K562 (cell line): ENCODE measurements around the gene ANK2. TPM values are rescaled to one million over a fixed set of nuclear protein-coding genes. Genes with fewer than 3 reads are reported as not detected.

Source experiments
- ATAC-seq: fragments of 200-7000 bp; cut with Tn5 transposase; 3 replicates; pipeline ENCODE4 v1.9.1; 2020; ENCODE audit warnings: moderate library complexity
- BruUV-seq: library from RNA; stranded (reverse); fragments of 400-500 nt; replicated peaks from 2 replicates; lab custom pipeline; 2021; lab: Mats Ljungman, UMichigan
- CTCF ChIA-PET: fragments of 300-600 bp; formaldehyde crosslinking; extraction: SDS; loops from one replicate; lab custom pipeline; 2021; ENCODE audit warnings: low intra/inter-chr PET ratio; lab: Yijun Ruan, JAX
- POLR2A ChIA-PET: fragments of 300-600, 350-650 bp; sonication (Branson Sonifier 250); formaldehyde crosslinking; extraction: SDS; loops from one replicate; lab custom pipeline; 2021; ENCODE audit warnings: antibody characterized with exemption, inconsistent platforms; lab: Yijun Ruan, JAX
- DNase-seq, 4 experiments: peaks; one replicate each; pipeline versions ENCODE4 v3.0.0 to v3.0.0-alpha.2; 2011 to 2018; ENCODE audit warnings: low spot score in 3 of 4, mixed read lengths in 3 of 4; ENCODE audit errors: extremely low read depth in 1 of 4
- FAIRE-seq: peaks from 2 replicates; lab custom pipeline; 2011; peaks lifted over from hg19 to GRCh38; lab: Jason Lieb, UNC
- H2AFZ ChIP-seq: 2 replicates; pipeline ENCODE4 v1.6.0; 2011; ENCODE audit warnings: low read depth, low read length, control low read depth, inconsistent platforms
- H3K27ac ChIP-seq: fragments of 200-600 bp; 3 replicates; pipeline ENCODE4 v1.8.0; 2011; ENCODE audit warnings: low read depth, mild to moderate bottlenecking, control low read depth, inconsistent platforms, low read length, moderate library complexity, mixed read lengths; ENCODE audit errors: extremely low read depth
- H3K27me3 ChIP-seq, 2 experiments: fragments of 300-600 bp in 1 of 2; 2 replicates in 1 of 2; 3 replicates in 1 of 2; pipeline versions ENCODE4 v1.6.0 to v1.8.0; 2011; ENCODE audit warnings: inconsistent platforms in 2 of 2, low read length in 2 of 2, mild to moderate bottlenecking in 1 of 2, mixed read lengths in 1 of 2, moderate library complexity in 1 of 2; ENCODE audit not compliant: control insufficient read depth in 2 of 2, insufficient read depth in 2 of 2
- H3K36me3 ChIP-seq: fragments of 300-600 bp; 3 replicates; pipeline ENCODE4 v1.8.0; 2011; ENCODE audit warnings: mild to moderate bottlenecking, low read length, inconsistent platforms; ENCODE audit not compliant: control insufficient read depth, insufficient read depth
- H3K4me1 ChIP-seq, 2 experiments: fragments of 200-600 bp in 1 of 2; replicated peaks in 1 of 2; 2 replicates in 1 of 2; 3 replicates in 1 of 2; pipeline versions ENCODE4 v1.5.1 to v1.8.0; 2011; ENCODE audit warnings: inconsistent platforms in 2 of 2, low read length in 2 of 2, mild to moderate bottlenecking in 1 of 2, mixed read lengths in 1 of 2, moderate library complexity in 1 of 2; ENCODE audit not compliant: control insufficient read depth in 2 of 2, insufficient read depth in 2 of 2
- H3K4me2 ChIP-seq: 2 replicates; pipeline ENCODE4 v1.6.1; 2011; ENCODE audit warnings: low read length, control low read depth, inconsistent platforms, mixed read lengths; ENCODE audit not compliant: insufficient read depth
- H3K4me3 ChIP-seq: fragments of 200-600 bp; sonication (generic), shearing (Covaris generic); 2 replicates; pipeline ENCODE4 v1.5.1; 2016; ENCODE audit warnings: control low read depth, inconsistent platforms
- H3K79me2 ChIP-seq: fragments of 200-600 bp; 3 replicates; pipeline ENCODE4 v1.8.0; 2011; ENCODE audit warnings: low read length, inconsistent platforms; ENCODE audit not compliant: control insufficient read depth, insufficient read depth
- H3K9ac ChIP-seq, 2 experiments: 2 replicates each; pipeline versions ENCODE4 v1.6.0 to v1.6.1; 2011; ENCODE audit warnings: low read depth in 2 of 2, low read length in 2 of 2, control low read depth in 1 of 2, inconsistent platforms in 1 of 2, mild to moderate bottlenecking in 1 of 2, mixed read lengths in 1 of 2; ENCODE audit not compliant: insufficient read depth in 1 of 2
- H3K9me1 ChIP-seq: one replicate; pipeline ENCODE4 v1.6.0; 2011; ENCODE audit warnings: inconsistent platforms, mild to moderate bottlenecking, low read length, moderate library complexity; ENCODE audit not compliant: control insufficient read depth, insufficient read depth
- H3K9me3 ChIP-seq: replicated peaks from 2 replicates; pipeline ENCODE4 v1.5.1; 2011; ENCODE audit warnings: low read depth, low read length, inconsistent platforms; ENCODE audit not compliant: control insufficient read depth, insufficient read depth
- H4K20me1 ChIP-seq: replicated peaks from 2 replicates; pipeline ENCODE4 v1.6.1; 2011; ENCODE audit warnings: low read length, inconsistent platforms, mixed read lengths; ENCODE audit not compliant: control insufficient read depth, insufficient read depth
- BMI1 ChIP-seq: fragments of 150-350 bp; IDR thresholded peaks from 2 replicates; pipeline ENCODE4 v1.6.1; 2014; ENCODE audit warnings: low read length
- CBX5 ChIP-seq: IDR thresholded peaks from 2 replicates; pipeline ENCODE4 v1.6.1; 2014; ENCODE audit warnings: low read depth, borderline replicate concordance
- CCAR2 ChIP-seq: fragments of 200-400 bp; formaldehyde crosslinking; IDR thresholded peaks from 2 replicates; pipeline ENCODE4 v1.6.1; 2017; ENCODE audit warnings: mild to moderate bottlenecking, low read depth, low read length
- HEY1 ChIP-seq: fragments of 250-450 bp; sonication (Bioruptor Pico); IDR thresholded peaks from 2 replicates; pipeline ENCODE4 v1.5.0; 2020; ENCODE audit warnings: mild to moderate bottlenecking, moderate library complexity, borderline replicate concordance
- MCM7 ChIP-seq, 2 experiments: fragments of 450-650 bp; IDR thresholded peaks; 2 replicates each; pipeline ENCODE4 v1.6.1; 2016 to 2018
- TCFL5 ChIP-seq: fragments of 250-450 bp; sonication (Bioruptor Pico); conservative IDR thresholded peaks from 2 replicates; pipeline ENCODE4 v1.6.1; 2021; ENCODE audit warnings: mild to moderate bottlenecking, moderate library complexity, matching md5 sums
- TFAM ChIP-seq: fragments of 250-450 bp; sonication (Bioruptor Pico); conservative IDR thresholded peaks from 2 replicates; pipeline ENCODE4 v1.5.0; 2021; ENCODE audit warnings: mild to moderate bottlenecking, moderate library complexity
- WGBS: fragments of 100-300 bp; shearing (Covaris generic); methylation state at CpG from one replicate; pipeline ENCODE4 v1.1.6; 2016; ENCODE audit warnings: low coverage, mixed read lengths; ENCODE audit not compliant: insufficient coverage; ENCODE audit errors: missing lambda C conversion rate; 5-methylcytosine and 5-hydroxymethylcytosine counted together
- in situ Hi-C: fragments of 300-500 bp; cut with MboI; formaldehyde crosslinking; loops from 4 replicates; pipeline ENCODE4 v1.15.0; 2018; ENCODE audit warnings: inconsistent platforms, mixed read lengths
- intact Hi-C: fragments of 100-400 bp; cut with micrococcal nuclease; formaldehyde crosslinking; loops from 2 replicates; pipeline ENCODE4 v1.14.2; 2022
- polyA plus RNA-seq, 8 experiments: library from polyadenylated mRNA; depleted of rRNA in 4 of 8; stranded (reverse) in 5 of 8; unstranded in 3 of 8; fragments of >200 nt; fragmentation: Nextera tagmentation in 2 of 8; fragmentation: Illumina TruSeq in 1 of 8; extraction: Ambion mirVana in 2 of 8; extraction: Trizol in 1 of 8; gene quantifications; 2 replicates each; pipeline versions ENCODE4 v1.2.1 to v1.2.3, GENCODE V29; 2011 to 2014; ENCODE audit warnings: inconsistent platforms in 1 of 8, missing spikeins in 1 of 8
- total RNA-seq, 7 experiments: library from RNA; depleted of rRNA in 6 of 7; stranded (reverse); fragments of >200 nt in 6 of 7; fragmentation: Illumina TruSeq in 2 of 7; extraction: Trizol in 2 of 7; gene quantifications; 2 replicates each; pipeline versions ENCODE4 v1.2.1 to v1.2.3, GENCODE V29; 2011 to 2021; ENCODE audit warnings: low replicate concordance in 1 of 7

ANK2 gene
- total and polyA plus RNA-seq, 9 of the 15 experiments (the other 6 are each of a cell fraction or from before 2014, with no cell fraction given): 0.07 to 0.24 TPM; not detected in 7

DNA sequence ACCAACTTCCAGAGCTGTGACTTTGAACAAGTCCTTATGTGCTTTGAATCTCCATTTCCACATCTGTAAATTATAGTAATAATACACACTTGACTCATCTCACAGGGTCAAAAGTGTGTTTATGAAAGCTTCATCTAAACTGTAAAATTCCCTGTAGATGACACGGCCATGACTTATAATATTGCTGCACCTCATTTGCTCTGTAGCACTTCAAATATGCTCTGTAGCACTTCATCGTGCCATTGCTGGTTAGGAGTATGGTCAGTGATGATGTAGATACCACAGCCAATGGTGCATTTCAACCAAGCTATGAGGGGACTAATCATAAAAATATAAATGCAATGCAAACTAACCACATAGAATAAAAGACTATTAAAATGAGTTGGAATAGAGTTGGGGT is 318.6 kb downstream of the ANK2 start:
- H2AFZ ChIP-seq: no peak overlapping the region
- no peaks in the 10 kb centered on the region for H4K20me1 ChIP-seq
- ATAC-seq (no peak), FAIRE-seq (no peak), DNase-seq (no peak)
- H3K27me3 ChIP-seq: no peaks in the 10 kb centered on the region
- intact Hi-C loops: no loop called here
- H3K4me2 ChIP-seq: no peak overlapping the region
- no peaks in the 10 kb centered on the region for H3K79me2 ChIP-seq
- 4% methylated on average over 2 of the region's 2 CpGs for WGBS
- H3K9me3 ChIP-seq: no peaks in the 10 kb centered on the region
- H3K4me3 ChIP-seq: no peak overlapping the region
- no peaks in the 10 kb centered on the region for H3K36me3 ChIP-seq
- POLR2A ChIA-PET: no interaction called here
- TF ChIP-seq HEY1 (no peak), MCM7 (IDR thresholded peaks at IDR 0.05) (no peak)
- no peaks in the 10 kb centered on the region for H3K4me1 ChIP-seq
- H3K9me1 ChIP-seq: no peaks in the 10 kb centered on the region
- H3K9ac ChIP-seq: no peak overlapping the region
- CTCF ChIA-PET: no interaction called here
- in situ Hi-C loops: no loop called here
- no TSS peak for BruUV-seq
- no peak overlapping the region for H3K27ac ChIP-seq

DNA sequence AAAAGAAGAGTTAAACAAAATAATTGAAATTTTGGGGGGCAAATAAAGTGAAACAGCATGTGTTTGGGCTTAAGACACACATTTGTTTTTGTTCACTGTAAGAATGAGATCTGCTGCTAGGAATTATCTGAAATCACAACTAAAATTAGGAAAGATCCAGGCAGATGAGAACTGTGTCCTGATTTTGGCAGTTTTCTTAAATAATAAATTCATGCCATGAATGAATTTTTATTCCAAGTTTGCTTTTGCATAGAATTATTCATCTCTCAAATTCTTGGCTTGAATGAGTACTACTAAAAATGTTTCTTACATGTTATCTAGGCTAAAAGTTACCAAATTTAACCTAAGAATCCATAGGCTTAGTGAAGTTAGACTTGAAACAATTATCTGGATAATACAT is 321.7 kb downstream of the ANK2 start:
- Histone ChIP-seq H3K27me3 (no peaks in the 10 kb centered on the region), H3K36me3 (no peaks in the 10 kb centered on the region)
- no TSS peak for BruUV-seq
- CTCF ChIA-PET: no interaction called here
- TF ChIP-seq TFAM (CRISPR knock-in tag) (no peak), CBX5 (no peak), BMI1 (no peak), CCAR2 (no peak), TCFL5 (CRISPR knock-in tag) (no peak)
- TF ChIP-seq, all 486 proteins: peak for 0
- intact Hi-C loops: no loop called here
- H3K4me3 ChIP-seq: no peak overlapping the region
- H3K9me3 ChIP-seq: no peaks in the 10 kb centered on the region
- H3K9ac ChIP-seq: no peak overlapping the region
- H3K27ac ChIP-seq: no peak overlapping the region
- H3K79me2 ChIP-seq: no peaks in the 10 kb centered on the region
- no peaks in the 10 kb centered on the region for H3K9me1 ChIP-seq
- POLR2A ChIA-PET: no interaction called here
- H4K20me1 ChIP-seq: no peaks in the 10 kb centered on the region
- no peak overlapping the region for H3K4me2 ChIP-seq
- H2AFZ ChIP-seq: no peak overlapping the region
- in situ Hi-C loops: no loop called here
- no peaks in the 10 kb centered on the region for H3K4me1 ChIP-seq
- FAIRE-seq (no peak), ATAC-seq (no peak), DNase-seq (no peak)
